Fibroblast of skin of left quadriceps (primary cell): ENCODE measurements around the gene AHSA1.

Experiments used
- DNase-seq, 2 experiments: peaks; one replicate each; pipeline ENCODE4 v3.0.0-alpha.2; 2013; ENCODE audit warnings: low read depth in 2 of 2

The AHSA1 gene

GRCh38 chr14:77473921-77474320 lies 16.0 kb downstream of the AHSA1 start:
- no peak for DNase-seq

DNA sequence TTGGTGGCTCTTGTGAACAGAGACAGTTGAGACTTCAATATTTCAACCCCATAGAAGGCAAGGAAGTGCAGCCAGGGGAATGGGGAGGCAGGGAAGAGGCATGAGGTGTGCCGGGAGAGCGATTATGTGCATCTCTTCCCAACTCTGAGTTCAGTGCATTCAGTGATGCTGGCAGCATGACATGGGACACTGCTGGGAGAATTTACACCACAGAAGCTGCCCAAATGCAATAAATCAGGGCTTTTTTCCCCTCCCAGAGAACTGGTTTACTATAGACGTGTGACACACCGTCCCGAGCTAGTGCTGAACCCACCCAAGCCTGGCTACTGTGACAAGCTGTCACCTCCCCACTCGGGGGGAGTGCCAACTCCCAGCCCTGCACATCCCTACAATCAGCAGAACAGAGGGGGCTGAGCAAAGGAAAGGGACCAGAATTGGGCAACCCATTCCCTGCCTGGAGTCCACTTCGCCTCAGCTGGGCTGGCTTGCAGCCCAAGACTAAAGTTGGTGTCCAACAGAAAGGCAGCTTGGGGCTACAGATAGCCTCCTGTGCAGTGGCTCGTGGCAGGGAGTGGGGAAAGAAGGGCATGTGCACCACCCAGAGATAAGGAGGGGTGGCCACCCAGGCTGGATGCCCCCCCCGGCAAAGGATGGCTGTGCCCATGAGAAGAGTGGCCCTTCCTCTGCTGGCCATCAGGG lies 16.7 kb downstream of the AHSA1 start:
- DNase-seq = no peak

GRCh38 chr14:77475432-77476115 lies 17.7 kb downstream of the AHSA1 start:
- DNase-seq = no peak

- DNase-seq = no peak
These were observed 20.1 kb downstream of the AHSA1 start for GRCh38 chr14:77478029-77478428.

DNA sequence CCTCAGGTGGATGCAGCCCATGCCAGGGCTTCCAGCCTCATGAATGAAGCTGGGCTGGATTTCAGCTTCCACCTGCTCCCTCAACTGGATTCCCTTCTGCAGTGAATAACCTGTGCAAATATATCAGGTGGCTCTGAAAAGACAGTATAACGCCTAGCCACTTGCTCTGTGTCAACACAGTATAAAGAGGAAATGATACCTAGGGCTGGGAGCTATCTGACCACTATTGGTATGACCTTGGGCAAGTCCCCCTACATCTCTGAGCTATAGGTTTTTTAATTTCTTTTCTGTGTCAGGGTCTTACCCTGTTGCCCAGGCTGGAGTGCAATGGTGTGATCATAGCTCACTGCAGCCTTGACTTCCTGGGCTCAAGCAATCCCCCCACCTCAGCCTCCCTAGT lies 20.9 kb downstream of the AHSA1 start:
- DNase-seq = no peak

DNA sequence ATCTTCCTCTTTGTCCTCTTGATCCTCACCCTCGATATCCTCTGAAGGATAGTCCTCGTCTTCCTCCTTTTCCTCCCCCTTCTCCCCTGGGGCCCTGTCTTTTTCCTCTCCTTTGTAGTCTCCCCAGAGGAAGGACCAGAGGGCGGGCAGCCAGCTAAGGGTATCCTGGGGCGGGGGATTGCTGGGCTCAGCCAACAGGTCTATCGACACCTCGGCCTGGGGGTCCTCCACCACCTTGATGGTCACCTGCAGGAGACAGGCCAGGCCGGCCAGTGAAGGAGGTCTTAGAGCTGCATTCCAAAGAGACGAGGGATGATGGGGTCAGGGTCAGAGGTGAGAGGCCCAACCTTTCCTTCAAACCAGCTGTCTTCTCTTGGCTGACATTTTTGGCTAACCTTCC lies 24.5 kb downstream of the AHSA1 start:
- DNase-seq = no peak

- DNase-seq = no peak
These were observed 27.4 kb downstream of the AHSA1 start for GRCh38 chr14:77485256-77485655.

DNA sequence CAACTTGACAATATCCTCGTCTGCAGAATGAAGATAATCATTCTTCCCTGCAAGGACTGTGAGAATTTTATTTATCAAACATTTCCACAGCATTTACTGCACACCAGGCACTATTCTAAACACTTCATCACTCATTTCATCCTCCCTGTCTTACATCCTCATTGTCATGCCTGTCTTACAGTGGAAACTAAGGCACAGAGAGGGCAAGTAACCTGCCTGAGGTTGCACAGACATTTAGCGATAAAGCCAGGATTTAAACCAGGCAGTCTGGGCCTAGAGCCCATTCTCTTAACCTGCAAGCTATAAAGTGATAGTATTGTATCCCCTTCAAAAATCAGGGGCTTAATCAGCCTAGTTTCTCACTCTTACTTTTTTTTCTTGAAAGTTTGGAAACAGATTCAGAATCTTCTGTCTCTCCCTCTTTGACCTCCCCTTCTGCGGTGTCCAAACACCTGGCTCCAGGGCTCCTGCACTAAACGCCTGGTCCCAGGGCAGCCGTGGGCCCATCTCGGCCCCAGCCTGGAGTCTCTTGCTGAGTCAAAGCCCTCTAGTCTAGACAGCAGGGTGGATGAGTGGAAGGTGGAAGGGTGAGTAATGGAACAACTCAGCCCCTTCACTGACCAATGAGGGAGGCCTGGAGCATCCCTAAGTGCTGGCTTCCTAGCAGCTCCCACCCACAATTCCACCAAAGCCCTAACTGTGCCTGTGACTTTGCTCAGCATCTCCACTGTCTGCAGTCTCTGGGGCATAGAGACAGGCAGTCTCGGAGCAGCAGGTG lies 28.2 kb downstream of the AHSA1 start:
- DNase-seq = peak in 1 of 2 experiments; percentile 6

DNA sequence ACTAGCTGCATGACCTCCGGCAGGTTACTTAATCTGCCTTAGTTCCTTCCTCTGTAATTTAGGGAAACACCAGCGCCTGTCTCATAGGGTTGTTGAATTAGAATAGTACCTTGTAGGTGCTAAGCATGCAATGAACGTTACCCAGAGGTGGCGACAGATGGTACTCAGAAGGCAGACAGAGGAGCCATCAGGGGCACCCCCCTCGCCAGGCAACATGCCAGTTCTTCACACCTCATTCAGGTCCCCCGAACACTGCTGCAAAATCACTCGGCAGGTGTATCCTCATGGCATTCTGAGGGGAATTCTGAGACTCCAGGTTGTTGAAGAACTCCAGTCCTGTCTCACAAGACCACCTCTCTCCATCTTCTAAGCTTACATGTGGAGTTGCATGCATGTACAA lies 30.7 kb downstream of the AHSA1 start:
- DNase-seq = no peak

- no peak for DNase-seq
These were observed 31.1 kb downstream of the AHSA1 start for GRCh38 chr14:77489041-77489440.

DNA sequence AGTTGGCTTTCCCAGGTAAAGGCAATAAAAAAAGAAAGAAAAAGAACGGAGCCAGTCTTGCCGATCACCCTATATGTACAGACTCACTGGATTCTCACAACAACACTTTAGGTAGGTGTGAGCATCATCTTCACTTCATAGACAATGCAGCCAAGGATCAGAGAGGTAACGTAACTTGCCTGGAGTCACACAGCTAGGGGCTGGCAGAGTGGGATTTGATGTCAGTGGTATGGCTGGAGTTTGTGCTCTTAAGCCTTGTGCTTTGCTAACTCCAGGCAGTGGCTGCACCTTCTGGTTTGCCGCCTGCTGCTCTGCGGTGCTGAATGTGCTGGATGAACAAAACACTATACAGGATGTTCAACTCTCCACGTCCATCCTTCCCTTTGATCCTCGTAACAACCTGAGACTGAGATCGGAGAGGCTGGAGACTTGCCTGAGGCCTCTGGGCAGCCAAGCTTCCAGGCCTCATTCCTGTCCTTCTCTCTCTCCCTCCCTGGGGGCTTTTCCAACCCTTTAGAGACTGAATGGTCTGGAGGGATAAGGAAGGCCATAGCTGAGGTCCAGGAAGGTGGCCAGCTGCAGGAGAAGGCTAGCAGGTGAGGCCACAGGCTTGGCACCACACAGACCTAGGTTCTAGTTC lies 32.6 kb downstream of the AHSA1 start:
- no peak for DNase-seq

DNA sequence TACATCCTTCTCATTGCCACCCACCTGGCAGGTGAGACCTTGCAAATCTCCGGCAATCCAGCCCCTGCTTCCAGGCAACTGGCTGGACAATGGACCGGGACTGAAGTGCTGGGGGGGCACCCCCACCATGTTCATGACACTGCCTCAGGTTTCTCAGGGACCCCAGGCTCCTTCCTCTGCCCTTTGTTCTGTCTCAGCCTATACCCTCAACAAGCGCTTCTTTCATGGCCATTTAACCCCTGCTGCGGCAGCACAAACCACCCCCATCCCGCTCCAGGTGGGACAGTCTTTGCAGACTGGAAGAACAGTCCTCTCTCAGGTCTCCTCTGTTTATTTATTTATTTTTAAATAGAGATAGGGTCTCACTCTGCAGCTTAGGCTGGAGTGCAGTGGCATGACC lies 33.2 kb downstream of the AHSA1 start:
- no peak for DNase-seq

- no peak for DNase-seq
These were observed 37.4 kb downstream of the AHSA1 start for GRCh38 chr14:77495334-77495733.

GRCh38 chr14:77498120-77498979 lies 40.5 kb downstream of the AHSA1 start, which contains the start of gene ISM2:
TSS of gene ISM2 (minus strand) at chr14:77498816. CDS start at chr14:77498793, 23 bp downstream.
- DNase-seq = peak in 1 of 2 experiments; percentile 4

DNA sequence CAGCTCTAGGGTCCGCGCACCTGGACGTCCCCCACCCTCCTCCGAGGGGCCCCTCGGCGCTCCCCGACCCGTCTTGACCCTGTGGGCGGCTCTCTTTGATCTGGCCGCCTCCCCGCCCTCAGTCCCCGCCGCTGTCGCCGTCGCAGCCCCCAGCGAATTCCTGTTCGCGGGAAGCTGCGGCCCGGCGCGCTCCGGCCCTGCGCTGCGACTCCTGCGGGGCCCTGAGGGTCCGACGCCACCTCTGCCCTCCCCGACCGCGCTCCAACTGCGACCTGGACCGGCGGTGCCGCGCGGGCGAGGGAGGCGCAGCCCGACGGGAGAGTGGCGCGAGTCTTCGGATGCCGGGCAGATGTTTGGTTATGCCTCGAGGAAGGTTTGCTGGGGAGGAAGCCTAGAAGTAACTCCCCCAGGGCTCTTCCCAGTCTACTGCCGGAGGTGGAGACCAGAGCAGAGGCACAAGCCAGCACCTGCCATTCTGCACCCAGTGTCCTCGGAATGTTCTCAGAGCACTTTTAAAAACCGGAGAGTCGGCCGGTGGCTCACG lies 41.2 kb downstream of the AHSA1 start:
- no peak for DNase-seq

DNA sequence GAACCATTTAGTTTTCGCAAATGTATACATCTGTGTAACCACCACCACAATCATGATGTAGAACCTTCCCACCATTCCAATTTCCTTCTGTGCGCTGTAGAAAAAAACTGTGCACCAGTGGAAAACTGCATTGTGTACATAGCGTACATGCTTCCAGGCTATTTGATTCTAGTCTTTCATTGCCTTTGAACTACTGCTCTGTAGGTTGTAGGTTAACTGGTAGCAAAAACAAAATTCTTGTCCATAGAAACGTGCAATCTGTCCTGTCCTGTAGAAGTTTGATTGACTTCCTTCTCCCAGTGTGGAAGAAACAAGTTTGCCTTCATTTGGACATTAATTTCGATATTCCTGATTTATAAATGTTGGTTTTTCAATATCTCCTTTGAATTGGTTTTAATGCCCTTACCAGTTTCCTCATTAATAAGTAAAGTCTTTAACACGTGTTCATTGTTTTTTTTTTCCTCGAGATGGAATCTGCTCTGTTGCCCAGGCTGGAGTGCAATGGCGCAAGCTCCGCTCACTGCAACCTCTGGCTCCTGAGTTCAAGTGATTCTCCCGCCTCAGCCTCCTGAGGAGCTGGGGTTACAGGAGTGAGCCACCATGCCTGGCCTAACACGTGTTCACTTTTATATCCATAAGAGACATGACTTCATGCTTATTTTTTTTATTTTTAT lies 44.4 kb downstream of the AHSA1 start:
- DNase-seq = no peak

- DNase-seq = no peak
These were observed 45.2 kb downstream of the AHSA1 start for GRCh38 chr14:77503138-77503537.

DNA sequence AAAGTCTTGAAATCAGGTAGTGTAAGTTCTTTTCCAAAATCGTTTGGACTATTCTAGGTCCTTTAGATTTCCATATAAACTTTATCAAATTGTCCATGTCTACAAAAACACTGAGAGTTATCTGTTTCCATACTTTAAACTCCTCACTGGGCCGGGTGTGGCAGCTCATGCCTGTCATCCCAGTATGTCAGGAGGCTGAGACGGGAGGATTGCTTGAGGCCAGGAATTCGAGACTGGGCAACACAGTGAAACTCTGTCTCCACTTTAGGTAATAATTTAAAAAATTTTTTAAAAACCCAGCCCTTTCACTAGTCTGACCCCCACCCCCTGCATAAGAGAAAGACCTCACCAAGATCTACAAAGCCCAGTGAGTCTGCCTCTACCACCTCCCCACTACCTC lies 47.1 kb downstream of the AHSA1 start:
- no peak for DNase-seq

DNA sequence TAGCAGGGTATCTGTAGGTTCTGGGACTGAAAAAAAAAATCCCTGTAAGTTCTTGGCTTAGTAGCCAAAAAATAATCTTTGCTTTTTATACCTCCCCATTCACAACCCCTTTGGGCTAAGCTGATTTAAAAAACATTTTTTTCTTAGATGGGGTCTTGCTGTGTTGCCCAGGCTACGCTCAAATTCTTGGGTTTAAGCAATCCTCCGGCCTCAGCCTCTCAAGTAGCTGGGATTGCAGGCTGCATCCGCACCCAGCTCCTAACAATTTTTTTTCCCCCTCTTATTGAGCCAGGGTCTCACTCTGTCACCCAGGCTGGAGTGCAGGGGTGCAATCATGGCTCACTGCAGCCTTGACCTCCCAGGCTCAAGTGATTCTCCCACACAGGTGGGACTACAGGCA lies 49.9 kb downstream of the AHSA1 start:
- DNase-seq = no peak

GRCh38 chr14:77508249-77508648 lies 50.4 kb downstream of the AHSA1 start:
- no peak for DNase-seq
